GM12874 (cell line): ENCODE results near the gene PERCC1.

ENCODE experiments used
- CTCF ChIP-seq: IDR thresholded peaks from 2 replicates; pipeline ENCODE4 v1.5.1; 2011; ENCODE audit warnings: low read depth, mild to moderate bottlenecking, control low read depth, low read length, moderate library complexity; ENCODE audit not compliant: insufficient read depth

Gene PERCC1

GRCh38 chr16:1432388-1433262 is 1.7 kb downstream of the PERCC1 start:
- TF ChIP-seq CTCF, result no peak

GRCh38 chr16:1433263-1433560 is 2.3 kb downstream of the PERCC1 start:
- TF ChIP-seq CTCF, result no peak

- no peak for TF ChIP-seq CTCF
These were observed 2.9 kb downstream of the PERCC1 start for GRCh38 chr16:1433756-1434155.

- TF ChIP-seq CTCF, result no peak
These were observed 4.0 kb downstream of the PERCC1 start for GRCh38 chr16:1434644-1435592.

- TF ChIP-seq CTCF, result no peak
These were observed 5.2 kb downstream of the PERCC1 start for GRCh38 chr16:1435921-1436697.

- no peak for TF ChIP-seq CTCF
These were observed 6.0 kb downstream of the PERCC1 start for GRCh38 chr16:1436731-1437355.
